HG03575 (cell line): Measurements from ENCODE around the gene ITPKB.
"Not testable (repeated sequence)": the region's sequence is repeated elsewhere in the genome, so short reads cannot be mapped to it uniquely, and the experiment has no call there.

Experiments
- ATAC-seq: cut with Tn5 transposase; IDR thresholded peaks from one replicate; pipeline ENCODE4 v1.9.1; 2021; ENCODE audit not compliant: unreplicated experiment, insufficient number of reproducible peaks, low FRiP score; ENCODE audit errors: extremely low read depth

ITPKB gene

DNA sequence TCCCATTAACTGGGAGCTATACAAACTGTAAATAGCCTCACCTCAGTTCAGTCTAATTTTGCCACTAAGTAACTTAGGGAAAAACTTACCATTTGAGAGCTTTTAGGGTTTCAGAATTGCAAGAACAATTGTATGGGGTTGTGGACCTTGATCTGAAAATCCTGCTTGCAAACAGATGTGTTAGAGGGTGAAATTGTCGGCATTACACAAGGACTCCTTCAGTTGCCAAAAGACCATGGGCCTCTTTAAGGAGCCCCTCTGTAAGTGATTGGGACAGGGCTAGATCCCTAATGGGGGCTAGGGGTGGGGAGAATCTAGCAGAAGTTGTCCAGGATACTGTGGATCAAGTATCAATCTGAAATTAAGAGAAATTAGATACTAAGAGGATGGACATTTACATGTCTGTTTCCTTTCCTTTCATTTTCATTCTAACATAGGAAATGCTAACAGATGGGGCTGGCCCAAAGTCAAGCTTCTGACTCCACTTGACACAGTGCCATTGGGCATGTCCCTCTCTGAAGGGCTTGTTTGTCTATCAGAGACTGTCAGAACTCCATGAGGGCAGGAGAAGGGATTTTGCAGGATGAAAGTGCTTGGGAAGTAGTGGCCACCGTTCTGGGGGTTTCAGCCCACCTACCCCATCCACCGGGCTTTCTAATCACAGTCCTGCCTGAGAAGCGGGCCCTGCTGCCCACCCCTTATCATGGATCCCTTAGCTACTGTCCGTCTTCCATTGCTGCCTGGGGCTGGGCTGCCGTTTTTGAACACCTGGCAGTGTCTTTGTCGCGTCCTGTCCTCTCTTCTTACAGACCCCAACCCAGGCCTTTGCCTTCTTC is 135.8 kb downstream of the ITPKB start:
- no peak for ATAC-seq

DNA sequence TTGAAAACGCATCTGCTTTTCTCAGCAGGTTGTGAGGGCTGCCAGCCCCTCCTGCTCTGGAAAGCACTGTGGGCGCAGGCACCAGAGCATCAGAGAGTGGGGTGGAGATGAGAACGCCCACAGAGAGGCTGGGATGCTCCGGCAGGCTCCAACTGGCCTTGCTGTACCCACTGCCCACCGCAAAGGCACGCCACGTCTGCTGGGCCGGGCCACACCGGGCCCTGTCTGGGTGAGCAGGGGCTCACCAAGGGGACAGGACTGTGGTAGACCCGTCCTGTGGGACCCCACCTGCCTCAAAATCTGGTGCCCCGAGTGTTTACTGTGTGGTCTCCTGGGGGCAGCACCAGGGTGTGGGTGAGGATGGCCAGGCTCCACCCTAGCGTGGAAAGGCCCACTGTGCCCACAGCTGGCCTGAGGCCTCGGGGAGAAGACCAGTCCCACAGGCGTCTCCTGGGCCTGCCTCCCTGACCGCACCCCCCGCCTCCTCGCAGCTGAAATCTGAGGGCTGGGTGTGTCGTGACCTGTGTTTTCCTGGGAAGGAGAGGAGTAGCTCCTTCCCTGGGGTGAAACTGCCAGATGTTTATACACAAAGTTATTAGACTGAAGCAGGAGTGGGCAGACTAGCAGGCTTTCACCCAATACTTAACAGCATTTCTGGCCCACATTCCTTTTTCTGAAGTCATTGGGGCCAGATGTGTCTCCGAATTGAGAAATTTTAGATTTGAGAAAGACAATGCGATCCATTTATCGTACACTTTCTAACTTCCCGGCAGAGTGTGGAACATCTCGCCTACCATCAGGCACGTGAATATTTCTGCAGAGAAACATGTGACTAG is 136.7 kb downstream of the ITPKB start:
- no peak for ATAC-seq

DNA sequence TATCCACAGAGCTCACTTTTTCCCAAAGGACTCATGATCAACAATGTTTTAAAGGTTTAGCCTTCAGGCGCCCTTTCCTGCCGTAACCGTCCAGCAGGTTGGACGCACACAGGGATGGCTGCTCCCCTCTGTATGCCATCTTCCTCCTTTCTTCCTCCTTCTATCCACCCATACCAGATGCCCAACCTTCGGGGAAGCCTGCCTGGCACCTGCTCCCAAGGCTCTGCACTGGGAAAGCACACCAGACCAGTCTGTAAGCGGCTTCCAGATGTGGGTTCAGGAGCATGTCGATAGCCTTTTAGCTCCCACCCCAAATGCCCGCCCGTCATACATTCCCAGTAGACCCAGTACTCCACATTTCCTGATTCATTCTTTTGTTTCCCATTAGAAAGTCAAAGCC is 137.6 kb downstream of the ITPKB start:
- no peak for ATAC-seq

DNA sequence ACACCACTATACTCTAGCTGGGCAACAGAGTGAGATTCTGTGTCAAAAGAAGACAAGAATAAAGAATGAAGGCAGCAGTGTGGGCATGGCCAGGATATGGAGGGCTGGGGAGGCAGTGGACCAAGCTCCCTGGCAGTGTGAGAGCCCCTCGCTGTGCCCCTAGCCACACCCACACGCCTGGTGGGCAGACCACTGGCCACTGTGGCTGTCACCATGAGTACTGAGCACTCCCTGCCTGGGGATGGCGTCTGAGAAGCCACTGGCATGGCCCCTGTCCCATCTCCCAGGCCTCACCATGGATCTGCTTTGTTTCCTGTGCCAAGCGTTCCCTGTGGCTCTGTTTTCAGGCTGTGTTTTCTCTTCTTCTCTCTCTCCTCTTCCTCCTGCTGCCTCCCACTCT is 138.8 kb downstream of the ITPKB start:
- ATAC-seq = no peak

DNA sequence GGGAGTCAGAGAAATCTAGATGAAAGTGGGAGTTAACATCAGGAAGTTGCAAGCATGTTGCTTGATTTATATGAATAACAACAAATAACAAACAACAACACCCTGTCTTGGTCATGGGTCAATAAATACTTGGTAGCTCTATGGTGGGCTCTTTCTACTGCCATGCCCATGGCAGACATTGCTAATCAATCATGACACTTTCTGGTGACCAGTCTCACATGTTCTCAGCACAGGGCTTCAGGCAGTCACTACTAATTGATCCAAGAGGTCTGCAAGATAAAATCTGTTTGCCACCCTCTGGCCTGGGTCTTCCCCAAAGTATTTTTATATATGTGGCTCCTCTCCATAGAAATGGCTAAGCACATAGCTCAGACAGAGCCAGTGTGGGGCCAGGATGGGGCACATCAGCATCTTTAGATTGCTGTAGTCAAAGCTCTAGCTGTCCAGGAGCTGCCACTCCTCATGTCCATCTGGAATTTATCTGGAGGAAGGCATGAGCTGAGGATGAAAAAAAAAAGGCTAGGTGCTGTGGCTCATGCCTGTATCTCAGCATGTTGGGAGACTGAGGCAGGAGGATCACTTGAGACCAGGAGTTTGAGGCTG is 139.3 kb downstream of the ITPKB start:
- no peak for ATAC-seq

DNA sequence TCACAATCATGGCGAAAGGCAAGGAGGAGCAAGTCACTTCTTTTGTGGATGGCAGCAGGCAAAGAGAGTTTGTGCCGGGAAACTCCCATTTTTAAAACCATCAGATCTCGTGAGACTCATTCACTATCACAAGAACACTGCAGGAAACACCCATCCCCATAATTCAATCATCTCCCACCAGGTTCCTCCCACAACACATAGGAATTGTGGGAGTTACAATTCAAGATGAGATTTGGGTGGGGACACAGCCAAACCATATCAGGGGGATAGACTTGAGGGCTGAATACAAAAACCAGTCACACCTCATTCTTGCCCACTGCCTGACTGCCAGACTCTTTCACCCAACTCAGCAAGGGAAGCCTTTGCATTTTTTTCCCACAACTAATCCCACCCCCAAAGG is 140.1 kb downstream of the ITPKB start:
- not testable (repeated sequence) for ATAC-seq

DNA sequence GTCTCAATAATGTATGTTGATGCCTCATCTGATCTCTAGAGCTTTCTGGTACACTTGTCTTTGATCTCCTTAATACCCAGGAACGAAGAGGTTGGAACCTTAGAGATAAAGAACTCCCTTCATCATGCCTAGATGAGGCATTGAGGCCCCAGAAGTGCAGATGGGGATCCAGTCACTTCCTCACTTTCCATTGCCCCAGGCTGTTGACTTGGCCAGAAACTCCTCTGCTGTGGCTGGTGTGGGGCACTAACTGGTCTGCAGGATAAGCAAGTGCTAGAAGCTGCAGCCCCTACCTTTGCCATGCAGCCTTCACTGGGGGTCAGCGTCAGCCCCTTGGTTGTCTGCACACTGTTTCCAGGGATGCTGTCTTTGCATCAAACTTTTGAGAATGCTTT is 140.6 kb downstream of the ITPKB start:
- no peak for ATAC-seq

DNA sequence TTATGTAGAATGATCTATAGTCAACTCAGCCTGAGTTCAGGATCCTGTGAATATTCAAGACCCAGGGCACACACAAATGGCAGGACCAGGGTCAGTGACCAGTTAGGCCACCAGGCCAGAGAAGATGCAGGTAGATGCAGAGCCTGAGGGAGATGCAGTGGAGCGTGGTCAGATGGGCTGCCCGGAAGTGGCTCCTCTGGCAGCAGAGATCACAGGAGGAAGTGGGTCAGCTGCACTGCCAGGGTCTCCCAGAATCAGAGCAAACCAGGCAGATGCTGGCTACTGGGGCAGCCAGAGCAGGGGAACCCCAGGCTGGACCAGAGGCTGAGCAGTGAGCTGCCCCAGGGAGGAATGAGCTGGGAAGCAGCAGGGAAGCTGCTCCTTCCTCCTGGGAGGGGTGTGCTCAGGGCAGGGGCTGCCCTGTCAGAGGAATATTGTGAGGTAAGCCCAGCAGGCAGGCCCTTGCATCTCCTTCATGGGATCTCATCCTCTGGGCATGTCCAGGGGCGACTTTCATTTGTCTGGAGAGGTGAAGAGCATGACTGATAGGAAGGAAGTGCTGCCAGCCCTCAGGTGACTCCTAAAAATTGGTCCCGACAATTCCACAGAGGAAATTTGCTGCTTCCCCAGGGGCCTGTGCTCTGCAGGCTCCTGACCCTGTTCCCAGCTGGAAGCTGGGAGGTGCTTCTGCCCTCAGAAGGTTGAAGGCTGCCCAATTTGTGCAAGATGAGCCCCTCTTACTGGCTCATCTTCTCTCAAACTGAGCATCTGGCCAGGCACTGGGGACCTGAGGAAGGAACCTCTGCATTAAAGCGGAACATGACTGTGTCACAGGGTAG is 141.2 kb downstream of the ITPKB start:
- ATAC-seq = no peak

DNA sequence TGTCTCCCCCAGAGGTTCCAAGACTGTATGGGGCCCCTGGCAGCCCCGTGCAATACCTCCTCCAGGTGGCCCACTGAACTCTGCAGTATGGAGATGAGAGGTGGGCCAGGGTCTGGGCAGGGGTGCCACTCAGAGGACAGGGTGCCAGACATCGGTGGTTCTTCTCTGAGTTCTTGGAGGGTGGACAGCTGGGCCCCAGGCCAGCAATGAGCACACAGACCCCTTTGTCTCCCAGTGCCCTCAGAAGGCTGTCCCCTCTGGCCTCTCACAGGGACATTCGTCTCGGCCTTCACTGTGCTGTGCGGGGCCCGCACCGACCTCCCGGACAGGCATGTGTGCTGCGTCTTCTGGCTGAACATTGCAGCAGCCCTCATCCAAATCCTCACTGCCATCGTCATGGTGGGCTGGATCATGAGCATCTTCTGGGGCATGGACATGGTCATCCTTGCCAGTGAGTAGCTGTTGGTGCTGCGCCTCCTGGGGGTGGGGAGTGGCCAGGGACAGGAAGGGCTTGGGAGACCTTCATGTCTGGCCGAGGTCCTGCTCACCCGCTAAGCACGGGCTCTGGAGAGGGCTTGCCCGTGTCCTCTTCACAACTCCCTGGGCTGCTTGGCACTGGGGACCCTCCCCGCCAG is 142.4 kb downstream of the ITPKB start:
- no peak for ATAC-seq

DNA sequence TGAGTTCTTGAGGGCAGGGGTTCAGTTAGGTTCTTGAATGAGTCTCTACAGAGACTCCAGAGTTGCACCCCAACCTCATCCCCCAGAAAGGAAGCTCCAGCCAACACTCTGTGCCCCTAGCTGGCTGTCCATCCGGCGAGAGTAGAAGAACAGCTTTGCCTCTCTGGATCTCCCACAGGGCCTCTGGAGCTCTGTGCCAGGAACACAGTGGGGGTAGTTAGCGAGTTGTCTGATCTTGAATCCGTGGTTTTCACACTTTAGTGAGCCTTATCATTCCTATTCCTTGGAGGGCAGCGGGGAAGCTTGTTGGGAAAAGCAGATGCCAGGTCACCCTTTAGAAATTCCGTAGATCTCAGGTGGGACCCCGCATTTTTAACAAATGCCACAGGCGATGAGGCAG is 145.5 kb downstream of the ITPKB start:
- ATAC-seq = no peak

DNA sequence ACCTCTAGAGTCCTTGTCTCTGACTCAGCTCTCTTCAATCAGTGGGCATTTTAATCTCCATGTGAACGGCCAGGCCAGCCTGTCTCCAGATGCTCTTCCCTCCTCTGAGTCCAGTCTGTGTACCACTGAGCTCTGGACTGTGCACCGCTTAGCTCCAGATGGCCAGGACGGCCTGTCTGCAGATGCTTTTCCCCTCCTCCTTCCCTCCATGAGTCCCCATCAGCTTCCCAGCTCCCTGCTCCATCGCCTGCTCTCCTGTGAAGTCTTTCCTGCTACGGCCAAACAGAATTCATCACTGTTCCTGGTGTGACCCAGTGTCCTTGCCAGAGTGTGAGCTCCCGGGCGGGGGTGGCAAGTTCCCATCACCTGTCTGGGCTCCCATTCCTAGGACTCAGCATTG is 148.5 kb downstream of the ITPKB start:
- ATAC-seq = no peak

DNA sequence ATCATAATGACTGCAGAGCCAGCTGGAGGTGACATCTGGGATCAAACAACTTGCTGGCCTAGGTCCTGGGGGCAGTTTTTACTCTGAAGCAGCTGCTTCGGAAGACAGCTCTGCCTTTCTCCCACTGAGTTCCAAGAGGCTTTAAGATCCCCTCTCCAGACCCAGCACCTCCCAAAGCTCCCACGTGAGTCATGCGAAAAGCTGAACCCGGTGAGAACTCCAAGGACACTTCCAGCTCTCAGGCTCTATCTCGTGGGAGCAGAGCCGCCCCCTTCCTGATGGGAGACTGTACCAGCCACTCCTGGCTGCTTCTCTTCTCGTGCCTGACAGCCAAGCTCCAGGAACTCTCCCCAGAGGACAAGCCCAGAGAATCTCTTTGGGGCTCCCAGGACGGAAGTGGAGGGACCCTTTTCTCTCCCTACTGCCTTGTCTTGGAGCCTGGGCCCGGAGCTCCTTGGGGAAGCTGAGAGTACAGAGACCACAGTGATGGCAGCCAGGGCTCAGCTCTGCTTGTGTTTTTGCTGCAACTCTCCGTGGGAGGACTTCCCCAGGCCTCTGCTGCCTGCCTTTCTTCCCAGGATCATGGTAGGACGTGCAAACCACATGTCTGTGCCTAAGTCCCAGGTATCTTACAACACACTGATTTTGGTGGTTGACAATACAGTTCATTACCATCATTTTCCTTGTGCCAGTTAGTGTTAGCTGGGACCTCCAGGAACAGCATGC is 149.9 kb downstream of the ITPKB start:
- no peak for ATAC-seq

DNA sequence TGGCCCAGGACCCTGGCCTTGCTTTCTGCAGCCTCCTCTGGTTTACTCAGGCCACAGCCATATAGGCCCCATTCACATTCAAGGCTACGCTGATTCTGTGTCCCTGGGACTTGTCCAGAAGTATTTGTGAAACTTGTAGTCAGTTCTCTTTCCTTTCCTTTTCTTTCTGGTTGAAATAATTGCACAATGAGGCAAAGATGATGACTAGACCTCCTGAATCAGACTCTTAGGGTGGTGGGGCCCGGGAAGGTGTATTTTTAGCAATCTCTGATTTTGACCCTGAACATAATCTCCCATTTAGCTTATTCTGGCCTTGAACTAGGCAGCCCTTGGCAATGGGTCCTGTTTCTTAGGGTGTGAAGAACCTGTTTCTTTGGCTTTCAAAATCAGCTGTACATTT is 150.6 kb downstream of the ITPKB start:
- no peak for ATAC-seq

DNA sequence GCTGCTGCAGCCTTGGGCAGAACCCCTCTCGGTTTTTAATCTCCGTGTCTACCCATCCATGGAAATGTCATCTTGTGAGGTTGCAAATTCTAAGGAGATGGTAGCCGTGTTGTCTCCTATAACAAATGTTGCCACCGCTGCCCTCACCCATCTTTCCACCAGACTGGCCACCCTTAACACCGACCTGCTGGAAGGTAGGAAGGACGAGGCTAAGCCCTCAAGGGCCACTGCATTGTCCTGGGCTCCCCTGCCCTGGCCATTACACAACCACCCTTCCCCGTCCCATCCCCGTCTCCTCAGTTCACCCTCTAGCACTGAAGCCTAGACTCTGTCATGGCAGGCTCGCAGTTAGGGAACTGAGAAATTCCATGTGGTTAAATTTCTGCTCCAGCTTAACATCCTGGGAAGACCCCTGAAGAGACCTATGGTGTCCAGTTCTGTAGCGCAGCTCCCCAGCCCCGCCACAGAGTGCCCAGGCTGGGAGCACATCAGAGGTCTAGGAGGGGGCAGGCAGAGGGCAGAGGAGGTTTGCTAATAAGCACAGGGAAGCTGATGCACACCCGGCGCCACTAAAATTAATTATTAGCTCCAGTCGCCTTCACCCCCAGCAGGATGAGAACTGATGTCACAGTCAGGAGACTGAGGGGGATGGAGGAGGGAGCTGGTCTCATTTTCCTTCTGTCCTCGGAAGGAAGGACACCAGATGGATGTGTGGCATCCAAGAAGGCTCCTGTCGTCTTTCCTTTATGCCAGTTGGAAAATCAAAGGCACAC is 152.2 kb downstream of the ITPKB start:
- ATAC-seq = no peak

DNA sequence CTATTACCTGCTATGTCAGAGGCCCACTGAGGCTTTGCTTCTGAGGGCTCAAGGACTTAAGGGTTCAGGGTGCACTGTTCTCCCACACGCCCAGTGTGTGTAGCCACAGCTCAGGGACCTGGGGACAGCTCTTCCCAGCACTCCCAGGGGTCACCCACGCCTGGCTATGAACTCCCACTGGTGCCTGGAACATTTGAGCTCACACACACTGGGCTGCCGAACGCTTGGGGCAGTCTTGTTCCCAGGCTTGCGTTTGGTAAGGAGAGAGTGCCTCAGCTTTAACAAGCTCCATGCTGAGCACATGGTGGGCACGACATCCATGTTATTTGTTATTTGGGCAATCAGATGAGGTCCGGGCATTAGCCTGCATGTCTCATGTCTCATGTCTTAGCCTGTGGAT is 153.0 kb downstream of the ITPKB start:
- no peak for ATAC-seq

DNA sequence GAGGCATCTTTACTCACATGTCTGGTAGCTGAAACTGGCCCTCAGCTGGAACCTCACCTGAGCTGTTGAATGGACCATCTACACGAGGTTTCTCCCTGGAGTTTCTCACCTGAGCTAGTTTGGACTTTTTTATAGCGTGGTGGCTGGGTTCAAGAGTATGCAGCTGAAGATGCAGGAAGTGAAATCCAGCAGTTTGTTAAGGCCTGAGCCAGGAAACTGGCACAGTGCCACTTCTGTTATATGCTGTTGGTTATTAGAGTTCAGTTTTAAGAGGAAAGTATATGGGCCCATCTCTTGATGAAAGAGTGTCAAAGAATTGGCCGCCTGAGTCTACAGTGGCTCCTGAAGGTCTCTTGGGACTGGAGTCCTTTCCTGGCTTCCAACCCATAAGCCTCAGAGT is 154.9 kb downstream of the ITPKB start:
- no peak for ATAC-seq

DNA sequence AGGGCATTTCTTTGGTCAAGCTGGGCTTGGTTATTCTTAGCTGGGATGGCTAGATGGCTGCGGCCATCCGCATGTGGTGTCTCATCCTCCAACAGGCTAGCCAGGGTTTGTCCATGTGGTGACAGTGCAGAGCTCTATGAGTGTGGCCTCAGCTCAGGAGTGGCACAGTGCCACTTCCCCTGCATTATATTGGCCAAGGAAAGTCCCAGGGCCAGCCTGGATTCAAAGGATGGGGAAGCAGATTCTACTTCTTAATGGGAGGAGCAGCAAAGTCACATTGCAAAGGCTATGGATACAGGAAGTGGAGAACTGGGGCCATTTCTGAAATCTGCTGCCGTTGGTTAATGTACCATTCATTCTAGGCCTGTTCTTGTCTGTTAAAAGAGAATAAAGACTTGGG is 156.1 kb downstream of the ITPKB start:
- ATAC-seq = no peak
